ENCODE results near the gene HARBI1. TPM values are rescaled to one million over a fixed set of nuclear protein-coding genes. Genes with fewer than 3 reads are reported as not detected.

HARBI1 gene
- total RNA-seq, 1 experiment from 2014 or later, result 8.2 TPM

DNA sequence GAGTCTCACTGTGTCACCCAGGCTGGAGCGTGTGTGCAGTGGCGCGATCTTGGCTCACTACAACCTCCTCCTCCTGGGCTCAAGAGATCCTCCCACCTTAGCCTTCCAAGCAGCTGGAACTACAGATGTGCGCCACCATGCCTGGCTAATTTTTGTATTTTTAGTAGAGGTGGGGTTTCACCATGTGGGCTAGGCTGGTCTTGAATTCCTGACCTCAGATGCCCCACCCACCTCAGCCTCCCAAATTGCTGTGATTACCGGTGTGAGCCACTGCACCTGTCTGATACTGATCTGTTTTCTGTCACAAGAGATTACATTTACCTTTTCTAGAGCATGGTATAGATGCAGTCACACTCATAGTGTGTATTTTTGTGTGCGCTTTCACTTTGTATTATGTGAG is 11.9 kb upstream of the HARBI1 start:
- CTCF ChIA-PET, result no interaction called here
- H3K36me3 Mint-ChIP-seq (ENCODE audit: insufficient read depth, unreplicated experiment), result peaks cover 18% of the 10 kb centered on the region

DNA sequence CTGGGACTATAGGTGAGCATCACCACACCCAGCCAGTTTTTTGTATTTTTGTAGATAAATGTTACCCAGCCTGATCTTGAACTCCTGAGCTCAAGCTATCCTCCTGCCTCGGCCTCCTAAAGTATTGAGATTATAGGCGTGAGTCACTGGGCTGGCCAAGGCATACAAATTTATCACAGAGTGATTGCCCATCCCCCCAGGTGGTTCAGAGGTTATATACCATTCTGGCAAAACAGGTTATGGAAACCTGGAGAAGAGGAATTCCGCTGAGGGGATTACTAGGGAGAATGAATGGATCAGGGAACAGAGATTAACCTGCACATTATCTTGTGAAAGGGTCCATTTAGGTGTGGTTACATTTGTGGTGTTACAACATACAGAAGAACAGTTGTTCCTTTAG is 8.4 kb upstream of the HARBI1 start:
- Mint-ChIP-seq H3K9me3 (ENCODE audit: low read depth, unreplicated experiment) (no peaks in the 10 kb centered on the region), H3K27ac (ENCODE audit: unreplicated experiment) (no peak overlapping the region), H3K4me3 (ENCODE audit: low read depth, unreplicated experiment) (no peak overlapping the region), H3K4me1 (ENCODE audit: low read depth, unreplicated experiment) (peaks cover 11% of the 10 kb centered on the region), H3K27me3 (ENCODE audit: unreplicated experiment) (no peaks in the 10 kb centered on the region), H3K36me3 (ENCODE audit: insufficient read depth, unreplicated experiment) (peaks cover 19% of the 10 kb centered on the region)
- intact Hi-C loops (cut with micrococcal nuclease; ENCODE audit: unreplicated experiment), result no loop called here
- CTCF ChIA-PET, result interaction anchor here (0.5 to 0.7 kb wide), 3 partner anchors 16 to 83 kb away, joined by 3 to 4 read pairs (median 3); no protein-coding TSS in a partner anchor
- peak; percentile 29 for DNase-seq
- TF ChIP-seq, protein P1, sequence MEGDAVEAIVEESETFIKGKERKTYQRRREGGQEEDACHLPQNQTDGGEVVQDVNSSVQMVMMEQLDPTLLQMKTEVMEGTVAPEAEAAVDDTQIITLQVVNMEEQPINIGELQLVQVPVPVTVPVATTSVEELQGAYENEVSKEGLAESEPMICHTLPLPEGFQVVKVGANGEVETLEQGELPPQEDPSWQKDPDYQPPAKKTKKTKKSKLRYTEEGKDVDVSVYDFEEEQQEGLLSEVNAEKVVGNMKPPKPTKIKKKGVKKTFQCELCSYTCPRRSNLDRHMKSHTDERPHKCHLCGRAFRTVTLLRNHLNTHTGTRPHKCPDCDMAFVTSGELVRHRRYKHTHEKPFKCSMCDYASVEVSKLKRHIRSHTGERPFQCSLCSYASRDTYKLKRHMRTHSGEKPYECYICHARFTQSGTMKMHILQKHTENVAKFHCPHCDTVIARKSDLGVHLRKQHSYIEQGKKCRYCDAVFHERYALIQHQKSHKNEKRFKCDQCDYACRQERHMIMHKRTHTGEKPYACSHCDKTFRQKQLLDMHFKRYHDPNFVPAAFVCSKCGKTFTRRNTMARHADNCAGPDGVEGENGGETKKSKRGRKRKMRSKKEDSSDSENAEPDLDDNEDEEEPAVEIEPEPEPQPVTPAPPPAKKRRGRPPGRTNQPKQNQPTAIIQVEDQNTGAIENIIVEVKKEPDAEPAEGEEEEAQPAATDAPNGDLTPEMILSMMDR (IDR thresholded peaks at IDR 0.05; ENCODE audit: unreplicated experiment), result no peak
- BruUV-seq (replicated peaks), result no TSS peak

More for the DNA sequence above, 11.9 kb upstream of the HARBI1 start:
- BruUV-seq (replicated peaks), result no TSS peak
- intact Hi-C loops (cut with micrococcal nuclease; ENCODE audit: unreplicated experiment), result no loop called here
- no peak overlapping the region for H3K4me3 Mint-ChIP-seq (ENCODE audit: low read depth, unreplicated experiment)
- DNase-seq, result no peak
- no peak overlapping the region for H3K27ac Mint-ChIP-seq (ENCODE audit: unreplicated experiment)
- no peaks in the 10 kb centered on the region for H3K27me3 Mint-ChIP-seq (ENCODE audit: unreplicated experiment)
- TF ChIP-seq, protein P1 (IDR thresholded peaks at IDR 0.05; ENCODE audit: unreplicated experiment), result no peak
- peaks cover 11% of the 10 kb centered on the region for H3K4me1 Mint-ChIP-seq (ENCODE audit: low read depth, unreplicated experiment)
- H3K9me3 Mint-ChIP-seq (ENCODE audit: low read depth, unreplicated experiment), result no peaks in the 10 kb centered on the region

GRCh38 chr11:46618837-46619236 is 1.8 kb upstream of the HARBI1 start:
- Mint-ChIP-seq H3K36me3 (ENCODE audit: insufficient read depth, unreplicated experiment) (peaks cover 40% of the 10 kb centered on the region), H3K27me3 (ENCODE audit: unreplicated experiment) (no peaks in the 10 kb centered on the region), H3K9me3 (ENCODE audit: low read depth, unreplicated experiment) (no peaks in the 10 kb centered on the region), H3K27ac (ENCODE audit: unreplicated experiment) (peak overlapping the region; percentile 98), H3K4me1 (ENCODE audit: low read depth, unreplicated experiment) (peaks cover 15% of the 10 kb centered on the region), H3K4me3 (ENCODE audit: low read depth, unreplicated experiment) (peak overlapping the region; percentile 88)
- TF ChIP-seq, protein P1 (IDR thresholded peaks at IDR 0.05; ENCODE audit: unreplicated experiment), result no peak
- intact Hi-C loops (cut with micrococcal nuclease; ENCODE audit: unreplicated experiment), result no loop called here
- CTCF ChIA-PET, result interaction anchor here (1.1 to 4.1 kb wide), 3 partner anchors 64 to 89 kb away, joined by 4 to 33 read pairs (median 4); no protein-coding TSS in a partner anchor
- no peak for DNase-seq
- BruUV-seq (replicated peaks), result no TSS peak

GRCh38 chr11:46617972-46618314 is 916 bp upstream of the HARBI1 start:
- no peaks in the 10 kb centered on the region for H3K9me3 Mint-ChIP-seq (ENCODE audit: low read depth, unreplicated experiment)
- peaks cover 42% of the 10 kb centered on the region for H3K36me3 Mint-ChIP-seq (ENCODE audit: insufficient read depth, unreplicated experiment)
- no peaks in the 10 kb centered on the region for H3K27me3 Mint-ChIP-seq (ENCODE audit: unreplicated experiment)
- DNase-seq, result no peak
- H3K4me3 Mint-ChIP-seq (ENCODE audit: low read depth, unreplicated experiment), result peak overlapping the region; percentile 88
- TF ChIP-seq, protein P1 (IDR thresholded peaks at IDR 0.05; ENCODE audit: unreplicated experiment), result no peak
- peak overlapping the region; percentile 98 for H3K27ac Mint-ChIP-seq (ENCODE audit: unreplicated experiment)
- no TSS peak for BruUV-seq (replicated peaks)
- intact Hi-C loops (cut with micrococcal nuclease; ENCODE audit: unreplicated experiment), result loop anchor here (1.0 kb wide), 1 partner anchor 76 kb away; no protein-coding TSS in a partner anchor
- CTCF ChIA-PET, result interaction anchor here (0.6 to 4.1 kb wide), 6 partner anchors 64 to 225 kb away, joined by 4 to 33 read pairs (median 4); no protein-coding TSS in a partner anchor
- H3K4me1 Mint-ChIP-seq (ENCODE audit: low read depth, unreplicated experiment), result peaks cover 15% of the 10 kb centered on the region
